Posterior vena cava (tissue), 2 donors: ENCODE results near the gene SAG. TPM values are rescaled to one million over a fixed set of nuclear protein-coding genes. Genes with fewer than 3 reads are reported as not detected.
A peak's percentile ranks its signal among the peaks of the same experiment; 100 is the strongest.

Experiments
- DNase-seq: peaks from one replicate; pipeline ENCODE4 v3.0.0-alpha.2; 2020; ENCODE audit warnings: low spot score
- intact Hi-C, 2 donors: fragments of 100-400 bp; cut with DNase I; formaldehyde crosslinking; loops; one replicate each; pipeline versions ENCODE4 v1.14.1 to v1.14.2; 2022 to 2023
- total RNA-seq, 2 donors: library from RNA; stranded (reverse); fragmentation: NEBNext Ultra II Directional; extraction: Animal tissue kit (Norgen Biotek cat#: 25700); gene quantifications; one replicate each; pipeline ENCODE4 v1.2.1, GENCODE V29; 2021
- donor health status: DM: yes; HTN: yes; CAD: no.
- donor health status: DM: yes; HTN: yes; CAD: no.

The SAG gene
- total RNA-seq, 2 donors from 2014 or later: not detected

GRCh38 chr2:233285921-233286320 lies 21.7 kb upstream of the SAG start:
- no peak for DNase-seq
- intact Hi-C loops: no loop called here

- intact Hi-C loops: no loop called here
- no peak for DNase-seq
Observed at GRCh38 chr2:233287871-233288270, 19.7 kb upstream of the SAG start.

GRCh38 chr2:233288663-233289062 lies 19.0 kb upstream of the SAG start:
- intact Hi-C loops: no loop called here
- DNase-seq: no peak

- DNase-seq: no peak
- intact Hi-C loops: loop anchor here in 1 of 2 donors (5.0 kb wide), 1 partner anchor 153 kb away; no protein-coding TSS in a partner anchor
Observed at GRCh38 chr2:233289648-233290047, 18.0 kb upstream of the SAG start.

GRCh38 chr2:233290051-233290845 lies 17.4 kb upstream of the SAG start:
- intact Hi-C loops: loop anchor here in 1 of 2 donors (5.0 kb wide), 1 partner anchor 152 kb away; no protein-coding TSS in a partner anchor
- DNase-seq: no peak

GRCh38 chr2:233295891-233296290 lies 11.7 kb upstream of the SAG start:
- intact Hi-C loops: no loop called here
- no peak for DNase-seq

GRCh38 chr2:233297076-233297475 lies 10.5 kb upstream of the SAG start:
- intact Hi-C loops: no loop called here
- no peak for DNase-seq

GRCh38 chr2:233300401-233300800 lies 7.2 kb upstream of the SAG start:
- DNase-seq: no peak
- intact Hi-C loops: loop anchor here in 1 of 2 donors (2.0 kb wide), 1 partner anchor 50 kb away; no protein-coding TSS in a partner anchor

- no peak for DNase-seq
- intact Hi-C loops: loop anchor here in 1 of 2 donors (2.0 kb wide), 1 partner anchor 50 kb away; no protein-coding TSS in a partner anchor
Observed at GRCh38 chr2:233301248-233301647, 6.4 kb upstream of the SAG start.

GRCh38 chr2:233301811-233302210 lies 5.8 kb upstream of the SAG start:
- DNase-seq: no peak
- intact Hi-C loops: loop anchor here in 1 of 2 donors (2.0 kb wide), 1 partner anchor 49 kb away; no protein-coding TSS in a partner anchor

- peak; percentile 28 for DNase-seq
- intact Hi-C loops: no loop called here
Observed at GRCh38 chr2:233303252-233303651, 4.4 kb upstream of the SAG start.

GRCh38 chr2:233311241-233311926 lies 3.8 kb downstream of the SAG start:
- DNase-seq: no peak
- intact Hi-C loops: no loop called here

- no peak for DNase-seq
- intact Hi-C loops: no loop called here
Observed at GRCh38 chr2:233312874-233313273, 5.3 kb downstream of the SAG start.

GRCh38 chr2:233314180-233314925 lies 6.7 kb downstream of the SAG start:
- no peak for DNase-seq
- intact Hi-C loops: no loop called here

- intact Hi-C loops: no loop called here
- DNase-seq: no peak
Observed at GRCh38 chr2:233317196-233317943, 9.8 kb downstream of the SAG start.

- DNase-seq: no peak
- intact Hi-C loops: no loop called here
Observed at GRCh38 chr2:233319256-233319655, 11.6 kb downstream of the SAG start.

- intact Hi-C loops: no loop called here
- no peak for DNase-seq
Observed at GRCh38 chr2:233320470-233320869, 12.9 kb downstream of the SAG start.

- intact Hi-C loops: no loop called here
- no peak for DNase-seq
Observed at GRCh38 chr2:233321166-233321565, 13.6 kb downstream of the SAG start.

GRCh38 chr2:233323851-233324250 lies 16.2 kb downstream of the SAG start:
- intact Hi-C loops: no loop called here
- DNase-seq: no peak
